ENCODE results near the gene TPD52L2. TPM values are rescaled to one million over a fixed set of nuclear protein-coding genes. Genes with fewer than 3 reads are reported as not detected.
"Not testable (repeated sequence)": the region's sequence is repeated elsewhere in the genome, so short reads cannot be mapped to it uniquely, and the experiment has no call there.

The TPD52L2 gene
- total and polyA plus RNA-seq, 5 donors from 2014 or later, result 33.7 to 72.1 (median 69.8) TPM

DNA sequence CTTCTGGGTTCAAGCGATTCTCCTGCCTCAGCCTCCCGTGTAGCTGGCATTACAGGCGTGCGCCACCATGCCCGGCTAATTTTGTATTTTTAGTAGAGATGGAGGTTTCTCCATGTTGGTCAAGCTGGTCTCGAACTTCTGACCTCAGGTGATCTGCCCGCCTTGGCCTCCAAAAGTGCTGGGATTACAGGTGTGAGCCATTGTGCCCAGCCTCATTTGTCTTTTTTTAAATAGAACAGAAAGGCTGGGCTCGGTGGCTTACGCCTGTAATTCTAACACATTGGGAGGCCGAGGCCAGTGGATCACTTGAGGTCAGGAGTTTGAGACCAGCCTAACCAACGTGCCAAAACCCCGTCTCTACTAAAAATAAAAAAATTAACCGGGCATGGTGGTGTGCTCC, 2.0 kb downstream of the TPD52L2 start:
- H3K27me3 Mint-ChIP-seq; H3K4me3 ChIP-seq (ENCODE audit: low read depth, low read length); H3K27me3 ChIP-seq (ENCODE audit: control insufficient read depth, insufficient read depth, low read length); H3K9me3 Mint-ChIP-seq; H3K9me3 ChIP-seq (ENCODE audit: control insufficient read depth in 2 of 2, low read length in 2 of 2); DNase-seq; H3K27ac ChIP-seq (ENCODE audit: insufficient read depth, low read length, poor library complexity, severe bottlenecking); H3K36me3 Mint-ChIP-seq; ATAC-seq (ENCODE audit: low read depth in 2 of 2); H3K27ac Mint-ChIP-seq: not testable (repeated sequence)
- Mint-ChIP-seq H3K4me1 (peaks cover 0 to 32% (median 24%) of the 10 kb centered on the region in 4 donors), H3K4me3 (peak overlapping the region; percentile 93 to 97 (median 95))
- peaks cover 25% of the 10 kb centered on the region for H3K36me3 ChIP-seq (ENCODE audit: control insufficient read depth, insufficient read depth, low read length)
- H3K4me1 ChIP-seq (ENCODE audit: control insufficient read depth, insufficient read depth, low read length, poor library complexity, severe bottlenecking), result peaks cover 29% of the 10 kb centered on the region

DNA sequence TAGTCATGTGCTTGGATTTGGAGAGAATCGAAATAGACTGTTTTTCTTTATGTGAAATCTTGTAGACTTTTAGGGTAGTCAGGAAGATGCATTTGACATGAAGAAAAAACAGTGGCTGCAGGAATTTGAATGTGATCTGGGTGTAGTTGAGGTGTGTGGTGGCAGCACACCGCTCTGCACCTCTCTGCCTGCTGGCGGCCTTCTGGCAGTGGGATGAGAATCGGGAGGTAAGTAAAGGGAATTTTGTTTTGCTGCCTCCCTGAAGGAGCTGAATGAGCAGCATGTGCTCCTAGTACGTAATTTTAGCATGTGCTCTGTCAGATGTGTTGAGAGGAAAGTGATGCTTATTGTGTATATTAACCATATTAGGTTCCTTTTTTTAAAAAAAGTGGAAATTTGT, 3.2 kb downstream of the TPD52L2 start:
- H3K4me1 ChIP-seq (ENCODE audit: control insufficient read depth, insufficient read depth, low read length, poor library complexity, severe bottlenecking), result peaks cover 27% of the 10 kb centered on the region
- no peaks in the 10 kb centered on the region for H3K27me3 ChIP-seq (ENCODE audit: control insufficient read depth, insufficient read depth, low read length)
- DNase-seq (no peak), ATAC-seq (ENCODE audit: low read depth in 2 of 2) (no peak)
- Mint-ChIP-seq H3K27ac (no peak overlapping the region), H3K36me3 (peaks cover 8% of the 10 kb centered on the region), H3K4me3 (peak overlapping the region in 2 of 4 donors; percentile 33 to 97), H3K4me1 (peaks cover 0 to 31% (median 22%) of the 10 kb centered on the region in 4 donors), H3K9me3 (no peaks in the 10 kb centered on the region), H3K27me3 (peaks cover 6% of the 10 kb centered on the region)
- no peak overlapping the region for H3K4me3 ChIP-seq (ENCODE audit: low read depth, low read length)
- H3K36me3 ChIP-seq (ENCODE audit: control insufficient read depth, insufficient read depth, low read length), result peaks cover 27% of the 10 kb centered on the region
- H3K27ac ChIP-seq (ENCODE audit: insufficient read depth, low read length, poor library complexity, severe bottlenecking), result no peak overlapping the region
- H3K9me3 ChIP-seq (ENCODE audit: control insufficient read depth in 2 of 2, low read length in 2 of 2), result no peaks in the 10 kb centered on the region

DNA sequence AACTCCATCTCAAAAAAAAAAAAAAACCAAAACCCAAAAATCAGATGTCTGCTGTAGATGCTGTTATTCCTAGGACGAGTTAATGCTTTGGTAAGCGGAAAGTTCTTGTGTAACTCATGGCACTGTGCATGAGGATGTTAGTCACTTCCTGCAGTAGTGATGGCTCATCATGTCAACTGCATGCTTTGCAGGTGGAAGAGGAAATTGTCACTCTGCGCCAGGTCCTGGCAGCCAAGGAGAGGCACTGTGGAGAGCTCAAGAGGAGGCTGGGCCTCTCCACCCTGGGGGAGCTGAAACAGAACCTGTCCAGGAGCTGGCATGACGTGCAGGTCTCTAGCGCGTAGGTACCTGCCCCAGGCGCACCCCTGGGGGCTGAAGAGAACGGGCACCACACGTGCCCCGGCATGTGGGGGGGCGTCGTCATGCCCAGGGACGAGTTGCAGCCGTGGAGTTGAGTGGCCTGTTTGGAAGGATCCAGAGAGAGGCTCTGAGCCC, 8.5 kb downstream of the TPD52L2 start:
- Histone ChIP-seq H3K27me3 (ENCODE audit: control insufficient read depth, insufficient read depth, low read length) (no peaks in the 10 kb centered on the region), H3K4me1 (ENCODE audit: control insufficient read depth, insufficient read depth, low read length, poor library complexity, severe bottlenecking) (no peaks in the 10 kb centered on the region), H3K9me3 (ENCODE audit: control insufficient read depth in 2 of 2, low read length in 2 of 2) (no peaks in the 10 kb centered on the region), H3K4me3 (ENCODE audit: low read depth, low read length) (no peak overlapping the region), H3K36me3 (ENCODE audit: control insufficient read depth, insufficient read depth, low read length) (peaks cover 68% of the 10 kb centered on the region), H3K27ac (ENCODE audit: insufficient read depth, low read length, poor library complexity, severe bottlenecking) (no peak overlapping the region)
- Mint-ChIP-seq H3K27me3 (no peaks in the 10 kb centered on the region), H3K4me1 (peaks cover 0 to 7% (median 6%) of the 10 kb centered on the region in 4 donors), H3K27ac (no peak overlapping the region), H3K9me3 (no peaks in the 10 kb centered on the region), H3K36me3 (peaks cover 29% of the 10 kb centered on the region), H3K4me3 (peak overlapping the region in 1 of 4 donors; percentile 21)
- DNase-seq, result peak in 1 of 3 donors; percentile 75
- peak; percentile 70 to 79 for ATAC-seq (ENCODE audit: low read depth in 2 of 2)

DNA sequence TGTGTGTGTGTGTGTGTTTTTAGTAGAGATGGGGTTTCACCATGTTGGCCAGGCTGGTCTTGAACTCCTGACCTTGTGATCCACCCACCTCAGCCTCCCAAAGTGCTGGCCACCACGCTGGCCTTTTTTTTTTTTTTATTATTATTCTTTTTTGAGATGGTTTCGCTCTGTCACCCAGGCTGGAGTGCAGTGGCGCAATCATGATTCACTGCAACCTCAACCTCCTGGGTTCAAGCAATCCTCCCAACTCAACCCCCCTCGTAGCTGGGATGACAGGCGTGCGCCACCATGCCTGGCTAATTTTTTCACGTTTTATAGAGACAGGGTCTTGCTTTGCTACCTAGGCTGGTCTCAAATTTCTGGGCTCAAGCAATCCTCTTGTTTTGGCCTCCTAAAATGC, 9.2 kb downstream of the TPD52L2 start:
- not testable (repeated sequence) for ATAC-seq (ENCODE audit: low read depth in 2 of 2); H3K4me1 Mint-ChIP-seq; DNase-seq; H3K9me3 ChIP-seq (ENCODE audit: control insufficient read depth in 2 of 2, low read length in 2 of 2); H3K27ac ChIP-seq (ENCODE audit: insufficient read depth, low read length, poor library complexity, severe bottlenecking); H3K4me3 Mint-ChIP-seq; H3K9me3 Mint-ChIP-seq; H3K27me3 ChIP-seq (ENCODE audit: control insufficient read depth, insufficient read depth, low read length); H3K4me3 ChIP-seq (ENCODE audit: low read depth, low read length); H3K27me3 Mint-ChIP-seq; H3K4me1 ChIP-seq (ENCODE audit: control insufficient read depth, insufficient read depth, low read length, poor library complexity, severe bottlenecking)
- H3K36me3 ChIP-seq (ENCODE audit: control insufficient read depth, insufficient read depth, low read length), result peaks cover 64% of the 10 kb centered on the region
- H3K27ac Mint-ChIP-seq, result peak overlapping the region in 1 of 3 donors; percentile 77
- H3K36me3 Mint-ChIP-seq, result peaks cover 29% of the 10 kb centered on the region

DNA sequence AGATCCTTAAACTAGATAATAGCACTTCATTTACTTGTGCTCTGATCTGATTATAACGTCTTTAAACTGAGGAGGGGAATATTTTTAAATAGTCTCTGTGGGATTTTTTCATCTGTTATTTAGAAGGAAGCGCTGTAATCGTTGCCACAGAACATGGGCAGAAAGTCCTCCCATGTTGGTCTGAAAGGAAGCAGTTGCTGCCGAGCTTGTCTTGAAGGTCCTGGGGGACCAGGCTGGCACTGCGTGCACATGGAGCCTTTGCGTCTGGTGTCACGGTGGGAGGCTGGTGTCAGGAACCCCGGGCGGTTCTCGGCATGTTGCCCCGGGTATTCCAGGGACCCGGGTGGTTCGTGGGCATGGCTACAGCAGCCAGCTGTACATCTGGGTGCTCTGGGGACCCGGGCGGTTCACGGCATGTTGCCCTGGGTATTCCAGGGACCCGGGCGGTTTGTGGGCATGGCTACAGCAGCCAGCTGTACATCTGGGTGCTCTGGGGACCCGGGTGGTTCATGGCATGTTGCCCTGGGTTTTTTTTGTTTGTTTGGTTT, 11.5 kb downstream of the TPD52L2 start:
- H3K4me3 ChIP-seq (ENCODE audit: low read depth, low read length), result no peak overlapping the region
- no peak overlapping the region for H3K27ac ChIP-seq (ENCODE audit: insufficient read depth, low read length, poor library complexity, severe bottlenecking)
- Mint-ChIP-seq H3K9me3 (no peaks in the 10 kb centered on the region), H3K27me3 (no peaks in the 10 kb centered on the region), H3K36me3 (peaks cover 25% of the 10 kb centered on the region), H3K27ac (no peak overlapping the region), H3K4me3 (no peak overlapping the region), H3K4me1 (peaks cover 0 to 7% (median 6%) of the 10 kb centered on the region in 4 donors)
- ATAC-seq (ENCODE audit: low read depth in 2 of 2) (no peak), DNase-seq (no peak)
- no peaks in the 10 kb centered on the region for H3K9me3 ChIP-seq (ENCODE audit: control insufficient read depth in 2 of 2, low read length in 2 of 2)
- H3K4me1 ChIP-seq (ENCODE audit: control insufficient read depth, insufficient read depth, low read length, poor library complexity, severe bottlenecking), result no peaks in the 10 kb centered on the region
- no peaks in the 10 kb centered on the region for H3K27me3 ChIP-seq (ENCODE audit: control insufficient read depth, insufficient read depth, low read length)
- peaks cover 50% of the 10 kb centered on the region for H3K36me3 ChIP-seq (ENCODE audit: control insufficient read depth, insufficient read depth, low read length)

DNA sequence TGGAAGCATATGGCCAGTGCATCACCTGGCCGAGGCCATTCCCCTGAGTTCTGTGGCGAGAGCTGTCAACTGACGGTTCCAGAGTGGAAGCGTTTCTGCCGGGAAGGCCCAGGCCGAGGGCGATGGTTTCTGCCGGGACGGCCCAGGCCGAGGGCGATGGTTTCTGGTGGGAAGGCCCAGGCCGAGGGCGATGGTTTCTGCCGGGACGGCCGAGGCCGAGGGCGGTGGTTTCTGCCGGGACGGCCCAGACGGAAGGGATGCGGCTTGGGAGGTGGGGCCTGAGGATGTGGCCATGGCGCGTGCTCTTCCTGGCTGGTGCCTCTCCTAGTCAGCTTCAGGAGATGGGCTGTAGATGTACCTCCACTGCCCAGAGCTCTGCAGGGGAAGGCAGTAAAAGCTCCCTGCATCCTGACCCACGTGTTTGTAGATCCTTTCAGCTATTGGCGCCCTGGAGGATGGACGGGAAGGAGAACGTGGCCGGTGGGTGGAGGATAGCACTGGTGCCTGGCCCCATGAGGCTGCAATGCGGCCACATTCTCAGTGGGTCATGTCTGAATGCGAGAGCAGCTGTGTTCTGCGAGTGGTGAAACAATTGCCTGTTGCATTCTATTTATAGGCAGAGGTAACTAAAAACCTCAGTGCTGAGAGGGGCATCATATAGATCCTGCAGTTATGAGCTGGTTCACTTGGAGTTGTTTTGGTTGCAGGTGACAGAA, 12.8 kb downstream of the TPD52L2 start:
- DNase-seq (no peak), ATAC-seq (ENCODE audit: low read depth in 2 of 2) (no peak)
- H3K9me3 Mint-ChIP-seq, result no peaks in the 10 kb centered on the region
- peaks cover 48% of the 10 kb centered on the region for H3K36me3 ChIP-seq (ENCODE audit: control insufficient read depth, insufficient read depth, low read length)
- H3K27me3 ChIP-seq (ENCODE audit: control insufficient read depth, insufficient read depth, low read length), result no peaks in the 10 kb centered on the region
- no peaks in the 10 kb centered on the region for H3K9me3 ChIP-seq (ENCODE audit: control insufficient read depth in 2 of 2, low read length in 2 of 2)
- no peaks in the 10 kb centered on the region for H3K4me1 ChIP-seq (ENCODE audit: control insufficient read depth, insufficient read depth, low read length, poor library complexity, severe bottlenecking)
- H3K4me3 Mint-ChIP-seq, result no peak overlapping the region
- peaks cover 0 to 7% (median 6%) of the 10 kb centered on the region in 4 donors for H3K4me1 Mint-ChIP-seq
- H3K36me3 Mint-ChIP-seq, result peaks cover 21% of the 10 kb centered on the region
- no peak overlapping the region for H3K27ac ChIP-seq (ENCODE audit: insufficient read depth, low read length, poor library complexity, severe bottlenecking)
- peak overlapping the region in 1 of 3 donors; percentile 18 for H3K27ac Mint-ChIP-seq
- no peak overlapping the region for H3K4me3 ChIP-seq (ENCODE audit: low read depth, low read length)
- no peaks in the 10 kb centered on the region for H3K27me3 Mint-ChIP-seq

DNA sequence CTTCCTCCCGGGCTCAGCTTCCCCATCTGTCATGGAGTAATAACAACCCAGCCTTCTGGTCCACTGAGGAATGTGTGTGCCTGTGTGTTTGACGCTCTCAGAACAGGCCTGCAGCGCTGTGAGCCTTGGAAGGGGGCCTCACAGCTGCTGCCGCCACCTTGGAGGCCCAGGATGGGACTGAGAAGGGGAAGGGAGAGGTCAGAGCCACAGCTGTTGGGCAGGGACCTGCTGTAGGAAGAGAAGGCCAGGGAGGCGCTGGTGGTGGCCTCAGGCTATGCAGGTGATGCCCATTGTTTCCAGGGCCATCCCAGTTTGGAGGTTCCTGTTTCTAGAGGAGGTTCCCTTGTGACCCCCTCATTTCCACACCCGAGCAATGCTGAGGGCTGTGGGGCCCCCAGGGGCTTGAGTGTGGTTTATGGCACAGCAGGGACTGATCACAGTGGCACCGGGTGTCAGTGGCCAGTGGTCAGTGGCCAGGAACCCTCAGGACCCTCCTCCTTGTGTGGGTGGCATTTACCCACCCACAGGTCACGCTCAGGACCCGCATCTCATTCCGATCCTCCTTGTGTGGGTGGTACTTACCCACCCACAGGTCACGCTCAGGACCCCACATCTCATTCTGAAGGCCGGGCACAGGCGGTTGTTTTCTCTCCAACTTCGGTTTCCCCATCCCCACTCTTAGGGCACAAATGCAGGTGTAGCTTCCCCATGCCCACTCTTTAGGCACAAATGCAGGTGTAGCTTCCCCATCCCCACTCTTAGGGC, 14.0 kb downstream of the TPD52L2 start:
- Mint-ChIP-seq H3K9me3 (no peaks in the 10 kb centered on the region), H3K4me1 (peaks cover 0 to 5% (median 1%) of the 10 kb centered on the region in 4 donors), H3K27me3 (no peaks in the 10 kb centered on the region), H3K4me3 (no peak overlapping the region), H3K36me3 (peaks cover 21% of the 10 kb centered on the region), H3K27ac (no peak overlapping the region)
- no peak for DNase-seq
- Histone ChIP-seq H3K4me3 (ENCODE audit: low read depth, low read length) (no peak overlapping the region), H3K9me3 (ENCODE audit: control insufficient read depth in 2 of 2, low read length in 2 of 2) (no peaks in the 10 kb centered on the region), H3K27ac (ENCODE audit: insufficient read depth, low read length, poor library complexity, severe bottlenecking) (no peak overlapping the region), H3K36me3 (ENCODE audit: control insufficient read depth, insufficient read depth, low read length) (peaks cover 51% of the 10 kb centered on the region), H3K27me3 (ENCODE audit: control insufficient read depth, insufficient read depth, low read length) (no peaks in the 10 kb centered on the region), H3K4me1 (ENCODE audit: control insufficient read depth, insufficient read depth, low read length, poor library complexity, severe bottlenecking) (no peaks in the 10 kb centered on the region)
- ATAC-seq (ENCODE audit: low read depth in 2 of 2), result no peak
